Spleen (tissue), 11 donors: Measurements from ENCODE around the gene MRPL36. TPM values are rescaled to one million over a fixed set of nuclear protein-coding genes. Genes with fewer than 3 reads are reported as not detected.
"Not testable (repeated sequence)": the region's sequence is repeated elsewhere in the genome, so short reads cannot be mapped to it uniquely, and the experiment has no call there.

ENCODE experiments used
- DNase-seq: peaks from one replicate; pipeline ENCODE4 v3.0.0-alpha.2; 2020
- H3K27ac ChIP-seq, 8 donors: fragments of 200-600 bp; sonication (generic) in 7 of 8; 1 replicate in 4 of 8; 2 replicates in 4 of 8; pipeline versions ENCODE4 v1.5.0 to v1.8.0; 2016 to 2021; ENCODE audit warnings: inconsistent platforms in 4 of 8, mild to moderate bottlenecking in 4 of 8, moderate library complexity in 1 of 8
- H3K27me3 ChIP-seq, 7 donors: fragments of 200-600 bp; sonication (generic) in 6 of 7; replicated peaks in 1 of 7; 1 replicate in 4 of 7; 2 replicates in 3 of 7; pipeline versions ENCODE4 v1.5.0 to v1.8.0; 2016 to 2021; ENCODE audit warnings: inconsistent platforms in 3 of 7, mild to moderate bottlenecking in 1 of 7
- H3K36me3 ChIP-seq, 6 donors: fragments of 200-600 bp; sonication (generic) in 5 of 6; 1 replicate in 4 of 6; 2 replicates in 2 of 6; pipeline versions ENCODE4 v1.5.0 to v1.8.0; 2016 to 2021; ENCODE audit warnings: inconsistent platforms in 2 of 6
- H3K4me1 ChIP-seq, 6 donors: fragments of 200-600 bp; sonication (generic) in 5 of 6; 1 replicate in 3 of 6; 2 replicates in 3 of 6; pipeline versions ENCODE4 v1.5.0 to v1.8.0; 2016 to 2021; ENCODE audit warnings: inconsistent platforms in 3 of 6
- H3K4me3 ChIP-seq, 8 donors: fragments of 200-600 bp; sonication (generic) in 7 of 8; 1 replicate in 4 of 8; 2 replicates in 4 of 8; pipeline versions ENCODE4 v1.5.0 to v1.8.0; 2016 to 2021; ENCODE audit warnings: inconsistent platforms in 4 of 8, mild to moderate bottlenecking in 4 of 8, moderate library complexity in 2 of 8
- H3K9me3 ChIP-seq, 8 donors: fragments of 200-600 bp; sonication (generic) in 7 of 8; 1 replicate in 4 of 8; 2 replicates in 4 of 8; pipeline versions ENCODE4 v1.5.0 to v1.8.0; 2016 to 2021; ENCODE audit warnings: inconsistent platforms in 4 of 8
- CTCF ChIP-seq, 11 experiments: fragments of 200-600 bp in 7 of 11; fragments of 450-650 bp in 4 of 11; sonication (generic) in 4 of 11; IDR thresholded peaks in 8 of 11; conservative IDR thresholded peaks in 3 of 11; 1 replicate in 7 of 11; 2 replicates in 4 of 11; pipeline versions ENCODE4 v1.4.0 to v1.8.0; 2016 to 2021; ENCODE audit warnings: antibody characterized with exemption in 11 of 11, inconsistent platforms in 4 of 11, mild to moderate bottlenecking in 1 of 11
- POLR2A ChIP-seq, 3 donors: fragments of 450-650 bp; IDR thresholded peaks; one replicate each; pipeline ENCODE4 v1.5.1; 2017; ENCODE audit warnings: antibody characterized with exemption in 3 of 3, mild to moderate bottlenecking in 1 of 3
- POLR2AphosphoS5 ChIP-seq, 3 donors: sonication (generic); formaldehyde crosslinking; IDR thresholded peaks; one replicate each; pipeline ENCODE4 v1.5.1; 2017; ENCODE audit warnings: antibody characterized with exemption in 3 of 3
- WGBS, 5 donors: extraction: QIAGEN DNeasy Blood & Tissue Kit in 3 of 5; methylation state at CpG; one replicate each; pipeline versions ENCODE4 v1.1.5 to v1.1.7; 2013 to 2018; 5-methylcytosine and 5-hydroxymethylcytosine counted together
- intact Hi-C: fragments of 100-400 bp; cut with DNase I; formaldehyde crosslinking; loops from one replicate; pipeline ENCODE4 v1.15.0; 2023; ENCODE audit warnings: low total_unique reads
- polyA plus RNA-seq, 3 donors: library from polyadenylated mRNA; stranded (reverse); fragments of 200-250 nt; gene quantifications; one replicate each; pipeline ENCODE4 v1.2.1, GENCODE V29; 2013
- total RNA-seq, 7 donors: library from RNA; depleted of rRNA in 3 of 7; stranded (reverse); fragments of >200 nt in 3 of 7; fragmentation: NEBNext Ultra II Directional in 4 of 7; extraction: Animal tissue kit (Norgen Biotek cat#: 25700) in 4 of 7; gene quantifications; one replicate each; pipeline versions ENCODE4 v1.1.0 to v1.2.1, GENCODE V29; 2016 to 2021
- donor health status: healthy with polysubstance abuse.
- donor health status: DM: no; HTN: no; CAD: no; lungs with moderate emphysema.
- donor health status: DM: no; HTN: no; CAD: no.
- donor health status: Bipolar disorder and iron deficiency.
- donor health status: healthy.
- donor health status: DM: no; HTN: no; CAD: no.
- donor health status: DM: yes; HTN: yes; CAD: no.

MRPL36 gene
- total and polyA plus RNA-seq, 10 donors = 20.3 to 77.3 (median 35.9) TPM

DNA sequence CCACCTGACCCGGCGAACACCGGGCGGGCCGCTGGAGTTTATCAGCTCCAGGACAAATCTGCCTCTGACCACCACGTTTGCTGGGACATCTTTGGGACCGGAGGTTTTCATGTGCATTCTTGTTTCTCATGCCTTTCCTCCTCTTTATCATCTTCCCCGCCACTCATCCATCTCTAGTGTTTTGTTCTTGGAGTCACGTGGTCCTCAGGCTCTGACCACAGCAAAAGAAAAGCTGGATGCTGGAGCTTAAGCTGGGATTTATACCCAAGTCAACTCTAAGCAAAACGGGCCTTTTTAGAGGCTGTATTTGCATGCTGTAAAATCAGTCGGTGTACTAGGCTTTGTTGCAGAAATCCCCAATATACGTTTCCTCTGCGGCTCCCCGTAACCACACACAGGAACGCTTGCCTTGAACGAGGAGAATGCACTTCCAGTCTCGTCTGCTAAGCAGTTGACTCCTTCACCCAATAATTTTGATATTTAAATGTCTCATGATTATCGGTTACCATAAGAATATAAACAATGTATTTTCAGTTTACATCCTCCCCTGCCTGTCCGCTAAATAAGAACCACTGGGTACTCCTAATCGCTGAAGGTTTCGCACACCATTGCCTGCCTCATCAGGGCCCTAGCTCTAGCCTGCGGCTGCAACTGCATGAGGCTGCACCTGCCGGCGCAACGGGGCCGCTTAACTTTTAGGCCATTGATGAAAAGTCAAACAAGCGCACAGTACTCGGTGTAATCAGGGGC lies 1.0 kb upstream of the MRPL36 start:
- H3K4me3 ChIP-seq = peak overlapping the region; percentile 90 to 99 (median 97)
- H3K27ac ChIP-seq = peak overlapping the region; percentile 70 to 93 (median 90)
- TF ChIP-seq CTCF (IDR thresholded peaks at IDR 0.05 in 8 of 11, conservative IDR thresholded peaks at IDR 0.05 in 3 of 11) = no peak
- TF ChIP-seq POLR2A (IDR thresholded peaks at IDR 0.05) = peak in 1 of 3 donors; percentile 0
- H3K27me3 ChIP-seq = no peaks in the 10 kb centered on the region
- peaks cover 18 to 85% (median 55%) of the 10 kb centered on the region in 6 donors for H3K4me1 ChIP-seq
- no peak for DNase-seq
- WGBS, 5 donors = 1 to 3% (median 2%) methylated on average over 27 to 28 of the region's 28 CpGs
- H3K9me3 ChIP-seq = no peaks in the 10 kb centered on the region
- H3K36me3 ChIP-seq = peaks cover 0 to 63% (median 49%) of the 10 kb centered on the region in 6 donors
- intact Hi-C loops = no loop called here

GRCh38 chr5:1799110-1799601 lies 481 bp downstream of the MRPL36 start:
- H3K9me3 ChIP-seq = no peaks in the 10 kb centered on the region
- no peak for TF ChIP-seq CTCF (IDR thresholded peaks at IDR 0.05 in 8 of 11, conservative IDR thresholded peaks at IDR 0.05 in 3 of 11)
- TF ChIP-seq POLR2A (IDR thresholded peaks at IDR 0.05) = no peak
- no peak for TF ChIP-seq POLR2AphosphoS5 (IDR thresholded peaks at IDR 0.05)
- peak overlapping the region; percentile 90 to 99 (median 97) for H3K4me3 ChIP-seq
- WGBS, 5 donors = 1% methylated on average over 11 to 35 of the region's 35 CpGs
- H3K36me3 ChIP-seq = peaks cover 0 to 48% (median 34%) of the 10 kb centered on the region in 6 donors
- no peak for DNase-seq
- H3K27me3 ChIP-seq = no peaks in the 10 kb centered on the region
- peak overlapping the region; percentile 70 to 93 (median 90) for H3K27ac ChIP-seq
- intact Hi-C loops = no loop called here
- H3K4me1 ChIP-seq = peaks cover 18 to 79% (median 57%) of the 10 kb centered on the region in 6 donors

GRCh38 chr5:1798589-1798988 lies 1.0 kb downstream of the MRPL36 start:
- peak overlapping the region in 3 of 8 donors; percentile 91 for H3K27ac ChIP-seq
- DNase-seq = peak; percentile 79
- 90 to 94% (median 92%) methylated on average over 16 of the region's 16 CpGs for WGBS, 5 donors

GRCh38 chr5:1797855-1798254 lies 1.8 kb downstream of the MRPL36 start:
- H3K27me3 ChIP-seq = no peaks in the 10 kb centered on the region
- peaks cover 0 to 35% (median 23%) of the 10 kb centered on the region in 6 donors for H3K36me3 ChIP-seq
- intact Hi-C loops = no loop called here
- TF ChIP-seq POLR2AphosphoS5 (IDR thresholded peaks at IDR 0.05) (no peak), POLR2A (IDR thresholded peaks at IDR 0.05) (no peak), CTCF (IDR thresholded peaks at IDR 0.05 in 8 of 11, conservative IDR thresholded peaks at IDR 0.05 in 3 of 11) (no peak)
- H3K4me1 ChIP-seq = peaks cover 14 to 79% (median 50%) of the 10 kb centered on the region in 6 donors
- DNase-seq = no peak
- no peaks in the 10 kb centered on the region for H3K9me3 ChIP-seq
- 73 to 94% (median 89%) methylated on average over 11 of the region's 11 CpGs for WGBS, 5 donors
- no peak overlapping the region for H3K27ac ChIP-seq
- no peak overlapping the region for H3K4me3 ChIP-seq

More at GRCh38 chr5:1798589-1798988, 1.0 kb downstream of the MRPL36 start:
- intact Hi-C loops, H3K9me3 ChIP-seq, H3K27me3 ChIP-seq: not testable (repeated sequence)
- Histone ChIP-seq H3K4me3 (peak overlapping the region in 7 of 8 donors; percentile 90 to 99 (median 97)), H3K4me1 (peaks cover 18 to 79% (median 55%) of the 10 kb centered on the region in 6 donors), H3K36me3 (peaks cover 0 to 42% (median 29%) of the 10 kb centered on the region in 6 donors)
